SH-SY5Y (cell line): ENCODE results near the gene CRIP2.
A peak's percentile ranks its signal among the peaks of the same experiment; 100 is the strongest.

ENCODE experiments used
- GATA2 ChIP-seq: IDR thresholded peaks from 2 replicates; pipeline ENCODE4 v1.6.1; 2011; ENCODE audit warnings: mild to moderate bottlenecking, low read depth, low read length
- GATA3 ChIP-seq: IDR thresholded peaks from 2 replicates; pipeline ENCODE4 v1.6.1; 2011; ENCODE audit warnings: low read depth, mild to moderate bottlenecking, low read length, moderate library complexity

- TF ChIP-seq GATA3 (no peak), GATA2 (peak; percentile 100)
Measured at GRCh38 chr14:105485739-105486162, 11.1 kb downstream of the CRIP2 start.
